Measurements from ENCODE around the gene CXCL11. TPM values are rescaled to one million over a fixed set of nuclear protein-coding genes. Genes with fewer than 3 reads are reported as not detected.

Gene CXCL11
- total RNA-seq, 1 experiment from 2014 or later: 0.30 TPM

- Histone ChIP-seq H3K27ac (ENCODE audit: low read depth, low read length, poor library complexity, severe bottlenecking) (no peak overlapping the region), H3K4me1 (ENCODE audit: insufficient read depth, low read length, poor library complexity, severe bottlenecking) (no peaks in the 10 kb centered on the region), H3K4me3 (ENCODE audit: low read depth, low read length, poor library complexity, severe bottlenecking) (no peak overlapping the region), H3K36me3 (ENCODE audit: insufficient read depth, low read length, poor library complexity, severe bottlenecking) (no peaks in the 10 kb centered on the region), H3K27me3 (replicated peaks; ENCODE audit: insufficient read depth, low read depth, low read length, poor library complexity) (no peaks in the 10 kb centered on the region), H3K9me3 (ENCODE audit: low read depth, low read length, poor library complexity, severe bottlenecking) (no peaks in the 10 kb centered on the region)
- TF ChIP-seq, protein P1, sequence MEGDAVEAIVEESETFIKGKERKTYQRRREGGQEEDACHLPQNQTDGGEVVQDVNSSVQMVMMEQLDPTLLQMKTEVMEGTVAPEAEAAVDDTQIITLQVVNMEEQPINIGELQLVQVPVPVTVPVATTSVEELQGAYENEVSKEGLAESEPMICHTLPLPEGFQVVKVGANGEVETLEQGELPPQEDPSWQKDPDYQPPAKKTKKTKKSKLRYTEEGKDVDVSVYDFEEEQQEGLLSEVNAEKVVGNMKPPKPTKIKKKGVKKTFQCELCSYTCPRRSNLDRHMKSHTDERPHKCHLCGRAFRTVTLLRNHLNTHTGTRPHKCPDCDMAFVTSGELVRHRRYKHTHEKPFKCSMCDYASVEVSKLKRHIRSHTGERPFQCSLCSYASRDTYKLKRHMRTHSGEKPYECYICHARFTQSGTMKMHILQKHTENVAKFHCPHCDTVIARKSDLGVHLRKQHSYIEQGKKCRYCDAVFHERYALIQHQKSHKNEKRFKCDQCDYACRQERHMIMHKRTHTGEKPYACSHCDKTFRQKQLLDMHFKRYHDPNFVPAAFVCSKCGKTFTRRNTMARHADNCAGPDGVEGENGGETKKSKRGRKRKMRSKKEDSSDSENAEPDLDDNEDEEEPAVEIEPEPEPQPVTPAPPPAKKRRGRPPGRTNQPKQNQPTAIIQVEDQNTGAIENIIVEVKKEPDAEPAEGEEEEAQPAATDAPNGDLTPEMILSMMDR (conservative IDR thresholded peaks at IDR 0.05; ENCODE audit: low read depth, low read length): no peak
- TF ChIP-seq EZH2 (IDR thresholded peaks at IDR 0.05; ENCODE audit: borderline replicate concordance, low read depth, low read length, poor library complexity, severe bottlenecking): no peak
- ChIA-PET CTCF (no interaction called here), POLR2A (ENCODE audit: low non-redundant PET) (no interaction called here)
- intact Hi-C loops (cut with micrococcal nuclease; ENCODE audit: unreplicated experiment): no loop called here
- no TSS peak for BruUV-seq (replicated peaks)
- DNase-seq (ENCODE audit: low spot score): no peak
These were observed 42.3 kb upstream of the CXCL11 start for GRCh38 chr4:76078033-76078613.

DNA sequence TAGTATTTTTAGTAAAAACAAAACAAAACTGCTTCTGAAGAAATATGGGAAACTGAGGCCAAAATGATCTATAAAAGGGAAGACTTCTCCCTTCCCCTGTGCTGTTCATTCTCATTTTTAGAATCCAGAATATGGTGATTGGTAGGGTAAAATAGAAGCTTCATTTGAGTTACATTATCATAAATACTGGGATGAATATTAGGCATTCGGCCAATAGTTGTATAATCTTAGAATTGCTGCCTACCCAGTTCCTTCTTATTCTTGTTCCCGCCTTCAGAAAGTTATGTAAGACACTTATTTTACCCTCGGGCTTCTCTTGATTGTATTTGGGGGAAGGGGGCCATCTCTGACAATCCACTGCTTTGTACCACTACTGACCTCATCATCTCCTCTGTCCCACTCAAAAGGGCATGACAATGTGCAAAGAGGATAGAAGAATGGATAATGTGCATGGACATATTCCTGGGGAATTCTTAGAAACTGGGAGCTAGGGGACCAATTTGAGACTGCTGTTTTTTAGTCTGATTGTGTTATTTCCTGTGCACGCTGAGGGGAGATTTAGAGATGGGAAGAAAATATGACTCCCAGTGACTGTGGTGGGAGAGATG, 39.2 kb upstream of the CXCL11 start:
- DNase-seq (ENCODE audit: low spot score): no peak
- no TSS peak for BruUV-seq (replicated peaks)
- POLR2A ChIA-PET (ENCODE audit: low non-redundant PET): no interaction called here
- H3K9me3 ChIP-seq (ENCODE audit: low read depth, low read length, poor library complexity, severe bottlenecking): no peaks in the 10 kb centered on the region
- CTCF ChIA-PET: interaction anchor here (0.5 kb wide), 1 partner anchor 12 kb away, joined by 3 read pairs; no protein-coding TSS in a partner anchor
- intact Hi-C loops (cut with micrococcal nuclease; ENCODE audit: unreplicated experiment): no loop called here
- H3K4me1 ChIP-seq (ENCODE audit: insufficient read depth, low read length, poor library complexity, severe bottlenecking): no peaks in the 10 kb centered on the region
- no peaks in the 10 kb centered on the region for H3K36me3 ChIP-seq (ENCODE audit: insufficient read depth, low read length, poor library complexity, severe bottlenecking)
- H3K27ac ChIP-seq (ENCODE audit: low read depth, low read length, poor library complexity, severe bottlenecking): no peak overlapping the region
- TF ChIP-seq, protein P1 (conservative IDR thresholded peaks at IDR 0.05; ENCODE audit: low read depth, low read length): no peak
- no peak for TF ChIP-seq EZH2 (IDR thresholded peaks at IDR 0.05; ENCODE audit: borderline replicate concordance, low read depth, low read length, poor library complexity, severe bottlenecking)
- H3K27me3 ChIP-seq (replicated peaks; ENCODE audit: insufficient read depth, low read depth, low read length, poor library complexity): no peaks in the 10 kb centered on the region
- no peak overlapping the region for H3K4me3 ChIP-seq (ENCODE audit: low read depth, low read length, poor library complexity, severe bottlenecking)

DNA sequence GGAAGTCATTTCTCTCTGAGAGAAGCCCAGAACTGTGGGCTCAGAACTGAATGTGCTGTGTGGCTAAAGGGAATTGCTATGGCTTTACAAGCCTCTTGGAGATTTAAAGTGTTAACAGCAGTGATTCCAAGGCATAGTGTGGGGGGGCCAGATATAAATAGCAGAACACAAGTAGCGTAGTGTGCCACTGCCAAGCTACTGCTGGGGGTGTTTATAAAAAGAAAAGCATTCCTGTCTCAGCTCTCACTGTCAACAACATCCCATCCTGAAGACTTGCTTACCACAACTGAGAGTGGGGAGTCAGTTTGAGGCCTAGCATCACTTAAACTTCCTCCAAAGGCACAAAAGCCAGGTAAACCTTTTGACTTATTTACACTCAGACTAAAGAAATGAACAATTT, 38.6 kb upstream of the CXCL11 start, which contains the start of gene ART3:
TSS of gene ART3 (plus strand) at position 242 of the 400 bp plus-strand sequence. CDS start 1,181 bp downstream, outside the sequence.
- no peak for DNase-seq (ENCODE audit: low spot score)
- H3K36me3 ChIP-seq (ENCODE audit: insufficient read depth, low read length, poor library complexity, severe bottlenecking): no peaks in the 10 kb centered on the region
- TF ChIP-seq EZH2 (IDR thresholded peaks at IDR 0.05; ENCODE audit: borderline replicate concordance, low read depth, low read length, poor library complexity, severe bottlenecking): no peak
- TF ChIP-seq, protein P1 (conservative IDR thresholded peaks at IDR 0.05; ENCODE audit: low read depth, low read length): no peak
- H3K4me3 ChIP-seq (ENCODE audit: low read depth, low read length, poor library complexity, severe bottlenecking): no peak within 1 kb of the TSS
- intact Hi-C loops (cut with micrococcal nuclease; ENCODE audit: unreplicated experiment): no loop called here
- H3K4me1 ChIP-seq (ENCODE audit: insufficient read depth, low read length, poor library complexity, severe bottlenecking): no peaks in the 10 kb centered on the region
- no peak within 1 kb of the TSS for H3K27ac ChIP-seq (ENCODE audit: low read depth, low read length, poor library complexity, severe bottlenecking)
- no peaks in the 10 kb centered on the region for H3K9me3 ChIP-seq (ENCODE audit: low read depth, low read length, poor library complexity, severe bottlenecking)
- CTCF ChIA-PET: interaction anchor here (0.5 kb wide), 1 partner anchor 12 kb away, joined by 3 read pairs; no protein-coding TSS in a partner anchor
- H3K27me3 ChIP-seq (replicated peaks; ENCODE audit: insufficient read depth, low read depth, low read length, poor library complexity): no peaks in the 10 kb centered on the region
- BruUV-seq (replicated peaks): no TSS peak
- POLR2A ChIA-PET (ENCODE audit: low non-redundant PET): no interaction called here
